T follicular helper cell (primary cell): ENCODE results near the gene HTRA2.

ENCODE experiments used
- DNase-seq: peaks from one replicate; pipeline ENCODE4 v3.0.0-alpha.2; 2020; ENCODE audit warnings: low read depth

Gene HTRA2

DNA sequence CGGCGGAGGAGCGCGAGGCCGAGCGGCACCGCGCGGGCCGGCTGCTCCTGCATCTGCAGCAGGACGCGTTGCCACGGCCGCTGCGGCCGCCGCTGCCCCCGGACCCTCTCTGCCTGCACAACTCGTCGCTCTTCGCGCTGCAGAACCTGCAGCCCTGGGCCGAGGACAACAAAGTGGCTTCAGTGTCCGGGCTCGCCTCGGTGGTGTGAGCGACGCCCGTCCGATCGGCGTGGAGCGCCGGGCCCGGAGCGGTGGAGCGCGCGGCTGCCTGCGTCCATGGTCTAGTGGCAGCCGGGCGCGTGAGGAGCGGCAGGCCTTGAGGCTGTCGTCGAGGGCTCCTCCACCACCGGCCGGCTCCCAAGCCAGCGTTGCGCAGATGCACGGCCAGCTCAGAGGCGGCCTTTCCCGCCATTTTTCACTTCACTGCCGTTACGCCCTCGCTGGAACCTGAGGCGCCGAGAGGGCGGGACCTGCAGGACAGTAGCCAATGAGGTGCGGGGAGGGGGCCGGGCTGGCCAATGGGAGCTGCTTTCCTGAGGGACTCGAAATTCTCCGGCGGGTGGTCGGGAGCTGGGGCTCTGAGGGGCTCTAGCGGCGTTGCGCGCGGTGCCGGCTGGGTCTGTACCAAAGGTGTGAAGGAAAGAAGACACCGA, 13.6 kb upstream of the HTRA2 start:
- DNase-seq = peak; percentile 58

DNA sequence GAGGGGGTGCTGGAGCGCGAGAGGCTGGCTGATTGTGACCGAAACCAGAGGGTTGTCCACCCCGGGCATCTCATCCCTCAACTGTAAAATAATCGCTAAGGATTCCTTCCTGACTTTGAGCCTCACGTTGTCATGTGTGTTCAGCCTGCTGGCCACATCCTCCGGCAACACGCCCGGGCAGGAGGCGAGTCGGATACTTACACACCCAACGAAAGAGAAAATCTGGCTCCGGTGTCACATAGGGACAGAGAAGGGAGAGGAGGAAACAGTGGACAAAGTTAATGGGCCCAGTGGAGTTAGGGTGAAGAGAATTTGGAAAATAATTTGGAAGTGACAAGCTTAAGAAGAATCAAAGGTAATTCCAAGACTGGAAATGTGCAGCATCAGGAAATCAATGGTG, 13.1 kb upstream of the HTRA2 start:
- no peak for DNase-seq

DNA sequence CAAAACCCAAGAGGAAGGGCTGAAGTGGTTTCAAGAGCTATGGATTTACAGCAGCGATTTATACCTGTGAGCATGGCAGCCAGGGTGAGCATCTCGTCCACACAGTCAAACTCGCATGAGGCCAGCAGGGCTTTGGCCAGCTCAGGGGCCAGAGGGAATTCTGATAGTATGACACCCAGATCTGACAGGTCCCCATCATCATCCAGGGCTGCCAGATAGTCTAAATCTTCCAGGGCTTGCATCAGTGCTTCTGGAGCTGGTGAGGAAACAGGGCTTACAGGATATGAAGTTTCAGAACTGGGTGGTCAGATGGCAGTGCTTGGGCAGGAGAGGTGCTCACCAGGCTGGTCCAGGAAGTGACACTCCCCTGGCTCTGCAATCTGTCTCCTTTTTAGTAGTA, 7.2 kb upstream of the HTRA2 start:
- DNase-seq = no peak

DNA sequence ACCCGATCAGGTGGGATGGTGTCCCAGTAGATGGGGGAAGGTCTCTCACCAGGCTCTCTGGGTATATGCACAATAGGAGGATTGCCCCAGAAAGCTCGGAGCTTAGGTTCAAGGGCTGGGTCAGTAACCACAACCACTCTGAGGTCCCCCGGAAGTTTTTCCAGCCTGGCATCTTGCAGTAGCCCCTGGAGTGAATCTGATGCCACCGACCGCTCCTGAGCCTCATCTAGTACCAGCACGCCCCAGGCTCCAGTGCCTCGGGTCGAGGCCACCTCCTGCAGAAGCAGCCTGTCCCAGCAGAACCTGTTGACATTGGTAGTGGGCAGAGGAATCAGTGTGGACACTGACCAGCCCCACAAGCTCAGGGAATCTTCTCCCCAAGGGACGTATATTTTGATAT, 5.7 kb upstream of the HTRA2 start:
- DNase-seq = no peak

DNA sequence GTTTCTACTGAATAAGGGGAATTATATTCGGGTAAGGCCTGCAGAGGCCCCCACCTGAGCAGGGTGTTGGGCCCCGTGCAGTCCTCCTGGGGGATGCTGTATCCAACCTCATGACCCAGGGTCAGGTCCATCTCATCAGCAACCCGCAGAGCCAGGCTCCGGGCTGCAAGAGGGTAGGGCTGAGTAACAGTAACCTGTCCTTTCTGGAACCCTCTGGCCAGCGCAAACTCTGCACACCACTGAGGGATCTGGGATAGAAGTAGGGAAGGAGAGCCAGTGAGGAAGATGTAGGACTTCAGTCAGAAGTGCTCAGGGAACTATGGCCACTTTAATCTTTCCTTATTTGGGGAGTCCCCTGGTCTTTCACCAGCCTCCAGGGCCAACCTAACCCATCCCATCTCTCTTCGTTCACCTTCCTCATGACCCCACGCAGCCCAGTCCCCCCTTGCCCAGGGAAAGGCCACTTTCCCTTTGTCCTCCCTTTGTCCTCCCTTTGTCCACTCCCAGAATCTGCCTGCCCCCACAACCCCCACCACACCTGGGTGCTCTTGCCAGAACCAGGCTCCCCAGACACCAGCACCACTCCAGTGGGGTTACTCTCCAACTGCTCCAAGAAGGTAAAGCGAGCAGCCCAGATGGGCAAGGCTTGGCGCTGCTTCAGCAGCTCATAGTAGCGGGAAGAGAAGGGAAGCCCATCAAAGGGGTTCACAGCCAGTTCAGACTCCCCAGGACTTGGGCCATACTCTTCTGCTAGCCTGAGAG, 4.6 kb upstream of the HTRA2 start:
- DNase-seq = no peak

DNA sequence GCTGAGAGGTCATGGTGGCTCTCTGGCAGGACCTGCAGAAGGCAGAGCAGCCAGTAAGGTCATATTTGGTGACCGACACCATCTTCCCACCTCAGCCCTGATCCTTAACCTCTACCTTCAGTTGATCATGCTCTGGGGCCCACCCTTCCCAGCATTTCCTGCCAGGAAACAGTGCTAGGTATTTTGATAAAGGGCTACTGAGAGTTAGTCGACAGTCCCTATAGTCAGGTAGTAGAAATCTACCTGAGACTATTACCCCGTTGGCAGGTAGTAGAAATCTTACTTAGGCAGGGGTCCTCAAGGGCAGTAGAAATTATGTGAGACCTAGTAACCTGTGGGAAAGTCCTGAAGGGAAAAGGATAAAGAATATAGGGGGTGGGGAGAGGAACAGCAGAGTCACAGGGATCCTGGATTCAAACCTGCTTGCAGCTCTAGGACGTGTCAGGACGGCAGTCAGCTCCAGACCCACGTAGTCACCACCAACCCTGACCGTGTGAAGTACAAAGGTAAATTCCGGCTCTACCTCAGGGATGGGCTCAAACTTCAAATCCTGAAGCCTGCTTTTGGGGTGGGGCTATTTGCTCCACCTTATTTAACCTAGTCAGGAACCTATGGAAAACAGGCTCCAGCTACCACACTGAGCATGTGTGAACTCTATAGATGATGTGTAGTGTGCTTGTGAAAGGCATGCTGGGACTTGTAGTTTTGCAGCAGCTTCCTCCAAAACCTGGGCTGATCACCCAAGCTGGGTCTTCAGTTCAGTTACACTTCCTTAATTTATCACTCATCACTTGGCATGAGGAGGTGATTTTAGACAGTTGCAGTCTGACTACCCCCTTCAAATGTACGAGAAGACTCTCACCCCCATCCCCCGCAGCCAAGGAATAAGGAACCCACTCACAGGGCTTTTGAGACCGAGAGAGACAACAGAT, 3.8 kb upstream of the HTRA2 start, which contains the start of gene DQX1:
Gene DQX1 (minus strand): TSS at position 515 of the 932 bp plus-strand sequence. CDS start 502 bp downstream, at position 13.
- DNase-seq = no peak

DNA sequence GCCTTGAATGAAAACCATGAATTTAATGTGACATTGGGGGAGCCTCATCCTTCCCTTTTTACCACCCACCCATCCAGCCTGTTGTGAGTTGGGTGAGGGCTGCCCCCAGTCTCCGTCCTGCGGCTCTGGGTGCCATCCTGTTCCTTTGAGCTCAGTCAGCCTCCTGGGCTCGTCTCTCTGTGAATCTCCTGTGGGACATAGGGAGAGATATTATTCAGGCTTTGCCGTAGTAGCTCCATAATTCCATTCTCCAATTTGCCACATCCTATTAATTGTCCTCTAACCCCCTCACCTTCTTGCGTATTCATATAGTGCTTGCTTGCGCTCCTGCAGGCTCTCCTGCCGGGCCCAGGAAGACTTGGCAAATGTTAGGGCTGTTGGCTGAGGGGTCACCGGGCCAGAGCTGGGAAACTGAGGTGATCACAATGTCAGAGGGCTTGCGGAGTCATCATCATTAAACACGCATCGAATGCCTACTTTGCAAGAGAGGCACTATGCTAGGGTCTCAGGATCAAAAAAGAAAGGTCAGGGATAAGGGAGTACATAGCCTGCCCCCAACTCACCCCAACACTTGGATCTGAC, 3.0 kb upstream of the HTRA2 start:
- DNase-seq = no peak

DNA sequence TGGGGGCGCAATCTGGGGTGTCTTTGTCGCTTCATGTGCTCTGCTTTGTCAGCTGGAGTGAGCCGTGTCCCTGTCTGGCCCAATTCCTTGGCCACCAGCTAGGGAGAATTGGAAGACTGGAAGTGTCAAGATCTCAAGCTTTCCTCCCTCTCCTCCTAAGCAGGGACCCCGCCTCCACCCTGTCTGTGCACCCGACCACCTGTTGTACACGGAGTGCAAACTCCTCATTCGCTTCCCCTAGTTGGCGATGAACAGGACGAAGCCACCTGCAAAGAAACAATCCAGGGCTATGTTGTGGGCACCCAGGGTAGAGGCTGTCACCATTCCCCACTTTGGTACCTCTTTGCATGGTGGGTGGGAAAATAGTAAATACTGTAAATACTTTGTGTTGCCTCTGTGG, 2.0 kb upstream of the HTRA2 start:
- no peak for DNase-seq

DNA sequence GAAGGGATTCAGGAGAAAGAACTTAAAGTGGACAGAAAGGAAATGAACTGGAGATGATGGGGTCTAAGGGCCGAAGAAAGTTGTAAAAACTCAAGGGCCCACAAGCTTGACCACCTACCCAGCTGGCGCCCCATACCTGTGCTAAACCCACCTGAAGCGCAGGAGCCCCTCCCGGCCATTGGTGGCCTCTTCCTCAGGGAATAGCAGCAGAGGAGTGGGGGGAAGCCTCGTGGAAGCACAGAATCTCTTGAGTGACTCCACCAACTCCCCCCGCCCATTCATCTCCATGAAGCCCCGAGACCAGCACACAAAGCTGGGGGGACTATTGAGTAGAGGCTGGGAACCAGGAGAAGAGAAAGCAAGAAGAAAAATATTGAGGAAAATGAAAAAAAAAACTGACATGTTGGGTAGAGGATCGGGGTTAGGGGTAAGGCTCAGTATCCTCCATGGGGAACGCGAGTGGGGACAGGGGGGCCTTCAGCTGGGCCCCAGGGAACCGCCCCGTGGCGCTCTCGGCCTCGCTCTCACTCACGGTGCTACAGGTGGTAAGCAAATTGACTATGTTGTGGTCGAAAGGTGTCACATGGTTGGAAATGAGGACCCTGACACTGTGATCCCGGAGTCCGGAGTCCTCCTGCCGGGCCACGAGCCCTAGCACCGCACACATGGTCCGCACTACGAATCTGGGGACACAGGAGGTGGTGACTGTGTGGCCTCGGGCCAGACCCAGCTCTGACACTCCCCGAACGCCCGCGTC, 955 bp upstream of the HTRA2 start:
- no peak for DNase-seq

DNA sequence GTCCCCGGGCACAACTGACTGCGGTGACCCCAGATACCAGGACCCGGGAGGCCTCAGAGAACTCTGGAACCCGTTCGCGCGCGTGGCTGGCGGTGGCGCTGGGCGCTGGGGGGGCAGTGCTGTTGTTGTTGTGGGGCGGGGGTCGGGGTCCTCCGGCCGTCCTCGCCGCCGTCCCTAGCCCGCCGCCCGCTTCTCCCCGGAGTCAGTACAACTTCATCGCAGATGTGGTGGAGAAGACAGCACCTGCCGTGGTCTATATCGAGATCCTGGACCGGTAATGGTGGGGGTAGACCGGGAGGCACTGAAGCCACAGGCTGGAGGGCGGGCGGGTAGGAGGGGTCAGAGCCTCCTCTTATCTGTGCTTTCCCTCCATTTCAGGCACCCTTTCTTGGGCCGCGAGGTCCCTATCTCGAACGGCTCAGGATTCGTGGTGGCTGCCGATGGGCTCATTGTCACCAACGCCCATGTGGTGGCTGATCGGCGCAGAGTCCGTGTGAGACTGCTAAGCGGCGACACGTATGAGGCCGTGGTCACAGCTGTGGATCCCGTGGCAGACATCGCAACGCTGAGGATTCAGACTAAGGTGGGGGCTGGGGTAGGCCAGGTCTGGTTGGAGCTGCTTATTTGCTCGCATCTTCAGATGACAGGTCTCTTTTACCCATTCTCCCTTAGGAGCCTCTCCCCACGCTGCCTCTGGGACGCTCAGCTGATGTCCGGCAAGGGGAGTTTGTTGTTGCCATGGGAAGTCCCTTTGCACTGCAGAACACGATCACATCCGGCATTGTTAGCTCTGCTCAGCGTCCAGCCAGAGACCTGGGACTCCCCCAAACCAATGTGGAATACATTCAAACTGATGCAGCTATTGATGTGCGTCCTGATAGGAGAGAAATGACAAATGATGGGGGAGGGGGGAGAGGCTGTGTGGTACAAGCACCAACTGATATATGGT, 780 bp downstream of the HTRA2 start:
- no peak for DNase-seq

DNA sequence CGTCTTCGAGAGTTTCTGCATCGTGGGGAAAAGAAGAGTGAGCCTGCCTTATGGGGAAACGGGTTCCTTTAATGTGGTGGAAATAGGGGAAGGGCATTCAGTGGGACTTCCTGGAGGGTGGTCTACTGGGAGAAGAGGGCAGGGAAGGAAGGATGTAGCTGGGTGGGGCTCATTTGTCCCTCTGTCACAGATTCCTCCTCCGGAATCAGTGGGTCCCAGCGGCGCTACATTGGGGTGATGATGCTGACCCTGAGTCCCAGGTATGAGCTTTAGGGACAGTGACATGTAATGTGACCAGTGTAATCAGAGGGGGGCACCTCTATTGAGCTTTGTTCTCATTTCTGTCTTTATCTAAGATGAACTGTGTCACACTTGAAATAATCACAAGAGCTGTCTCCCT, 1.9 kb downstream of the HTRA2 start:
- DNase-seq = no peak

DNA sequence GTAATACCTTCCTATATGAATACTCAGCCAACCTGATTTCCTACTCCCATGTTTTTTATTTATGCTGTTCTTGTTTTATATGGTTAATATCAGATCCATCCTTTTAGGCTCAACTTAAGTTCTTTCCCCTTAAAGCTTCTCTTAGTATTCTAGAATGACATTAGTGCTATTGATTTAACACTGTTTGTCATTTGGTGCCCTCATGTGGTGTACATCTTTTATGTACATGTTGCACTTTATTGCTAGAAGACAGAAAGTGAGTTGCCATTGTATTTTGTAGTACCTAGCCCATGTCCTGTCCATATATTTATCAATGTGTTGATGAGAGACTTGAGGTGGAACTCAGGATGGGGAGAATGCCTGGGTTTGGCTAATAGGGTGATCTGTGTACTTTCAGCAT, 2.5 kb downstream of the HTRA2 start:
- no peak for DNase-seq

DNA sequence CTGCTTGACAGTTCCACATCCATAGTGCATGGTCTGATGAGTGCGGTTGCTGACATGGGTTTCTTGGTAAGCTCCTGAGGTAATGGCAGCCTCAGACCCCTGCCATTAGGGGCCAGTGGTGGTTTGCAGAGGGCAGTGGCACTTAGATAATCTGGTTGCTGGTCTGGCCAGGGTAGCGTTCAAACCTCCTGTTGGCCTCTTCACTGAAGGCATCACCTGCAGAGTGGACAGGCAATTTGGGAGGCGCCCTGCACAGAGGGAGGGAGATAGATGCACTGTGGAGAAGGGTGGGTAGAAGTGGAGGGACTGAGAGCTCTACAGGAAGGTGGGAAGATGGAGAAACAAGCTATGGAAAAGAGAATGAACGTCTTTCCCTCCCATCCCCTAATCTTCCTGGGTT, 3.7 kb downstream of the HTRA2 start:
- DNase-seq = no peak

DNA sequence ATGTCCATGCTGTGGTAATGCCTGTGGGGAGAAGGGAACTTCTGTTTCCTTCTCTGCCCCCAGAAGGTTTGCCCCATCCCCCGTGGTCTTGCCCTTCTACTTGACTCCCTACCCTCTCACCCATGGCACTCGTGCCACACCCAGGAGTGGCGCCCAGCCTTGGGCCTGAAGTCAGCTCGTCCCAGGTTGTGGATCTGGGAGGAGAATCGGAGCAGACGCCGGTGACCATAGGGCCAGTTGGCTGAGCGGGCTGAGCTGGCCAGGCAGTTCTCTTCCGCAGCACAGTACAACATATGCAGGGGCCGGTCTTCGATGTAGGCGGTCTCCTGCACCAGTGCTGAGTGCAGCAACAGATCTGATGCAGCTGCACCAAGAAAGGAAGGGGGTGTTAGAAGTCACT, 4.7 kb downstream of the HTRA2 start:
- DNase-seq = no peak

DNA sequence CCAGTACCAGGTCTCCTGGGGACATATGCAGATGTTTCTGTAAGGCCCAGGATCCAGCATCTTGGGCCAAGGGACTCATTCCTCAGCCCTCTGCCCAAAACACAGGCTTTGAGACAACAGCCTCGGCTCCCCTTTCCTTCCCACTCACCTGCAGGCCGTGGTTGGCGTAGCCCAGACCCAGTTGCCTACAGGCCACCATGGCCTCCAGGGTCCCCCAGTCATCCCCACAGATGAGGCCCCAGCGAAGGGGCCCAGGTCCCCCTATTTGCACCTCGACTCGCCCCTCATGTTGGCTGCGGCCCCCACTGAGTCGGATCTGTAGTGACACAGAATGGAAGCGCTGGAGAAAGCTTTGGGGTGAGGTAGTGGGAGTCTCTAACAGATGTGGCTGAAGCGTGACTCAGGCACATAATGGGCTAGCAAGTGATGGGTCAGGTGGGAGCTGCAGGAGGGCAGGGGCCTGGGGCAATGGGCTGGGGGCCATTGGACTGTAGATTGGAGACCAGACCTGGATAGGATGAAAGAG, 5.8 kb downstream of the HTRA2 start:
- DNase-seq = no peak

DNA sequence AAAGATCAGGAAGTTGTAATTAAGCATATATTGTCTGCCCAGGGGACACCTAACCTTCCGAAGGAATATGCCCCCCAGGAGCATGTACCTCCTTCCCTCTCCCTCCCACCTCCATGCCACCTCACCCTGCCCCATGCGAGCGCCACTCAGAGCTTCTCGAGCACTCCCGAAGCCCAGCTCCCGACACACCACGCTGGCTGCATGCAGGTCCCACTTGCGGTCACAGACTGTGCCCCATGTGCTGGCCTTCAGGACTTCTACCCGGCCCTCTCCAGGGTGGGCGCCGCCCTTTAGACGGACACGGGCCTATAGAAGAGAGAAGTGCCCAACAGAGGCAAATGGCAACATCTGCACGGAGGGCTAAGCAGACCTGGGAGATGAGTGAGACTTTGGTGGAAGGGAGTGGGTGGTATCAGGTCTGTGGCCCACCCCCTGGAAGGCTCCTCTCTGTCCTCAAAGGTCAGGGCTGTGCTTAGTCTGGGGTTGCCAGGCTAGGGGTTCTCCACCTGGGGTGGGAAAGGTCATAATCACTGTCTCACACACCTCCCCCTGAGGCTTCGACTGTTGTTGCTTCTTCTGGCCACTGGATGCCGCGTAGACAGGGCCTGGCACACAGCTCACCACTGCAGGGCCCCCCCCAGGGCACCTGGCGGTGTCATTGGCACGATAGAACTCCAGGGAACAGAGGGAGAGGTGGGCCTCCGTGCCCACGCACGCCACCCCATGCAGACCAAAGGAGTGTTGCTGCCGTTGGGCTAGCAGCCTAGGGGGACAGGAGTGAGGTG, 6.6 kb downstream of the HTRA2 start:
- DNase-seq = no peak

DNA sequence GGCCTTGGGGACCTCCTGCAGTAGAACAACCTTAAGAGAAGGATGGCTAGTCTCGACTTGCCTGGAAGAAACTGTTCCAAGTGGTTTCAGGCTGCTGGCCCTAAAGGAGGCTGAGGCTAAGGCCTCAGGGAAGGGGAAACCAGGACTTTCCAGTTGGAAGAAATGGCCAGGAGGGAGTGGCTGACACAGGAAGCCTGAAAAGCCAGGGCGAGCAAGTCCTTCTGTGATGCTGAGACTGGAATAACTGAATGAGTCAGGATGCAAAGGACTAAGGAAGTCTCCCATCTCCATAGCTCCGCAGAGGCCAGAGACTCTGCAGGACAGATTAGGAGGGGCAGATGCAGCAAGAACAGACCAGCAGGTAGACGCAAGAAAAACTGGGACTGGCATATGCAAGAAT, 7.4 kb downstream of the HTRA2 start:
- DNase-seq = no peak

DNA sequence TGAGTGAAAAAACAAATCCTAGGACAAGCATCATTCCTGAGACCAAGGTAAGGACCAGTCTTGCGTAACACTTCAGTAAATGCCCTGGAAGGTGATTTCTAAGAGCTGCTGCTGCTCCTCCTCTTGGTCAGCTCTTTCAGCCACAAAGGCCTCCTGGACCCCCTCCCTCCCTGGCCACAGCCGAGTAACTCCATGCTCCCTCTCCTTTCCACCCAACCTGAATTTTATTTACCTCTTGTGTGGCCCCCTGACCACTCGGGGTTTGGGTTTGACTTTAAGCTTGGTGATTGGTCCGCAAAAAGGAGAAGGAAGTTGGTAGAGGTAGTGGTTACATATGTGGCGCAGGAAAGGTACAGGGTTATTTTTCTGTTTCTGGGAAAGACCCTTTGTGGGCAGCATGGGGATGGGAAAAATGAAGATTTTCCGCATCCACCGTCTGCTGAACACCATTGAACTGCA, 9.2 kb downstream of the HTRA2 start:
- no peak for DNase-seq

DNA sequence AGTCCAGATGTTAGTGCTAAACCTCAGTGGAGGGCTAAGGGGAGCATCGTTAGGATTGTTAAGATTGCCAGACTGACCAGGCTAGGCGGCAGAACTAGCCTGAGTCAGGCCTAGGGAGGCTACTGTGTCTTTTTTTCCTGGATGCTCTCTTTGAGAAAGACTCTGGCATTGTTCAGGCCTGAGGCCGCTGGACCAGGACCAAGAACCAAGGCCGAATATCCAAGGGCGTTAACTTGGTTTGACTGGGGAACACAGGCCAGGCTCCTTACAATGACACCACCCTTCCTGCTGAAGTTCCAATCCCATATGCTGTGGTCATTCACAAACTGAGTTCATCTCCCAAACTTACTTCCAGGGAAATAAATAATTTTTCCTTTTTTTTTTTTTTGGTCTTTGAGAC, 10.6 kb downstream of the HTRA2 start:
- DNase-seq = no peak
